Transverse colon (tissue), 4 donors: ENCODE results near the gene ARHGEF7. TPM values are rescaled to one million over a fixed set of nuclear protein-coding genes. Genes with fewer than 3 reads are reported as not detected.

Experiments
- DNase-seq: peaks from one replicate; pipeline ENCODE4 v3.0.0-alpha.2; 2019
- H3K27ac ChIP-seq, 4 donors: fragments of 200-600 bp; sonication (generic); 2 replicates each; pipeline ENCODE4 v1.5.1; 2016 to 2018; ENCODE audit warnings: inconsistent platforms in 4 of 4
- H3K27me3 ChIP-seq: fragments of 200-600 bp; sonication (generic); 2 replicates; pipeline ENCODE4 v1.5.1; 2017; ENCODE audit warnings: inconsistent platforms
- H3K36me3 ChIP-seq, 4 donors: fragments of 200-600 bp; sonication (generic); 2 replicates each; pipeline ENCODE4 v1.5.1; 2017 to 2019; ENCODE audit warnings: inconsistent platforms in 4 of 4
- H3K4me1 ChIP-seq, 4 donors: fragments of 200-600 bp; sonication (generic); 2 replicates each; pipeline ENCODE4 v1.5.1; 2017 to 2020; ENCODE audit warnings: inconsistent platforms in 4 of 4
- H3K4me3 ChIP-seq, 4 donors: fragments of 200-600 bp; sonication (generic); 1 replicate in 1 of 4; 2 replicates in 3 of 4; pipeline versions ENCODE4 v1.5.1 to v1.6.1; 2017 to 2019; ENCODE audit warnings: inconsistent platforms in 4 of 4
- H3K9me3 ChIP-seq, 2 donors: fragments of 200-600 bp; sonication (generic); 2 replicates each; pipeline ENCODE4 v1.5.1; 2017 to 2019; ENCODE audit warnings: inconsistent platforms in 2 of 2
- CTCF ChIP-seq, 5 experiments: fragments of 200-600 bp in 3 of 5; fragments of 450-650 bp in 2 of 5; sonication (generic) in 3 of 5; IDR thresholded peaks; 1 replicate in 2 of 5; 2 replicates in 3 of 5; pipeline ENCODE4 v1.5.1; 2016 to 2017; ENCODE audit warnings: antibody characterized with exemption in 5 of 5, inconsistent platforms in 3 of 5, mild to moderate bottlenecking in 2 of 5, moderate library complexity in 1 of 5
- EP300 ChIP-seq: sonication (generic); formaldehyde crosslinking; IDR thresholded peaks from one replicate; pipeline ENCODE4 v1.6.1; 2017; ENCODE audit warnings: antibody characterized with exemption, low read depth
- POLR2A ChIP-seq: fragments of 450-650 bp; IDR thresholded peaks from one replicate; pipeline ENCODE4 v1.6.1; 2016; ENCODE audit warnings: antibody characterized with exemption, mild to moderate bottlenecking, moderate library complexity
- POLR2AphosphoS5 ChIP-seq, 3 donors: sonication (generic); formaldehyde crosslinking; IDR thresholded peaks; one replicate each; pipeline ENCODE4 v1.6.1; 2016; ENCODE audit warnings: antibody characterized with exemption in 3 of 3
- WGBS, 2 donors: methylation state at CpG; one replicate each; pipeline ENCODE4 v1.1.5; 2018; ENCODE audit warnings: low coverage in 1 of 2; 5-methylcytosine and 5-hydroxymethylcytosine counted together
- in situ Hi-C, 4 donors: fragments of 200-750 bp; cut with MboI; loops; one replicate each; pipeline versions ENCODE4 v1.15.0 to v1.15.1; 2017; ENCODE audit warnings: low sequenced_read_pairs in 3 of 4, low pct_ligation_motif_present in 1 of 4, low pct_unique_long_range_greater_than_20kb in 1 of 4
- intact Hi-C: fragments of 100-400 bp; cut with DNase I; formaldehyde crosslinking; loops from one replicate; pipeline ENCODE4 v1.15.1; 2023; ENCODE audit warnings: low total_unique reads
- total RNA-seq, 4 donors: library from RNA; depleted of rRNA; stranded (reverse); fragments of >200 nt; gene quantifications; one replicate each; pipeline ENCODE4 v1.1.0, GENCODE V29; 2016

Gene ARHGEF7
- total RNA-seq, 4 donors from 2014 or later = 62.3 to 104 (median 75.6) TPM

- in situ Hi-C loops = loop anchor here in 1 of 4 donors (25.0 kb wide), 1 partner anchor 321 kb away; the partner anchor contains the start of gene ANKRD10
- 30 to 33% methylated on average over 1 of the region's 1 CpG for WGBS, 2 donors
- Histone ChIP-seq H3K4me1 (peaks cover 0 to 4% (median 2%) of the 10 kb centered on the region in 4 donors), H3K27me3 (no peaks in the 10 kb centered on the region), H3K9me3 (no peaks in the 10 kb centered on the region), H3K4me3 (no peak overlapping the region), H3K36me3 (peaks cover 0 to 9% (median 5%) of the 10 kb centered on the region in 4 donors), H3K27ac (no peak overlapping the region)
- no peak for DNase-seq
- intact Hi-C loops = no loop called here
- TF ChIP-seq POLR2A (no peak), POLR2AphosphoS5 (IDR thresholded peaks at IDR 0.05) (no peak), CTCF (IDR thresholded peaks at IDR 0.05) (no peak), EP300 (no peak)
Observed at GRCh38 chr13:111233080-111233479, 118.0 kb downstream of the ARHGEF7 start.

- H3K36me3 ChIP-seq = peaks cover 0 to 16% (median 5%) of the 10 kb centered on the region in 4 donors
- TF ChIP-seq CTCF (IDR thresholded peaks at IDR 0.05) (no peak), EP300 (no peak), POLR2AphosphoS5 (IDR thresholded peaks at IDR 0.05) (no peak), POLR2A (no peak)
- no peaks in the 10 kb centered on the region for H3K9me3 ChIP-seq
- H3K4me3 ChIP-seq = no peak overlapping the region
- H3K4me1 ChIP-seq = no peaks in the 10 kb centered on the region
- no peaks in the 10 kb centered on the region for H3K27me3 ChIP-seq
- DNase-seq = no peak
- in situ Hi-C loops = loop anchor here in 1 of 4 donors (25.0 kb wide), 1 partner anchor 328 kb away; the partner anchor contains the start of gene ANKRD10
- no peak overlapping the region for H3K27ac ChIP-seq
- 74 to 87% methylated on average over 6 to 15 of the region's 15 CpGs for WGBS, 2 donors
- intact Hi-C loops = no loop called here
Observed at GRCh38 chr13:111239764-111240670, 124.9 kb downstream of the ARHGEF7 start.

- no peaks in the 10 kb centered on the region for H3K27me3 ChIP-seq
- no peaks in the 10 kb centered on the region for H3K9me3 ChIP-seq
- no peak overlapping the region for H3K27ac ChIP-seq
- peaks cover 0 to 17% (median 5%) of the 10 kb centered on the region in 4 donors for H3K36me3 ChIP-seq
- DNase-seq = no peak
- intact Hi-C loops (no loop called here), in situ Hi-C loops (loop anchor here in 1 of 4 donors (25.0 kb wide), 1 partner anchor 329 kb away; the partner anchor contains the start of gene ANKRD10)
- no peak overlapping the region for H3K4me3 ChIP-seq
- no peaks in the 10 kb centered on the region for H3K4me1 ChIP-seq
- TF ChIP-seq CTCF (IDR thresholded peaks at IDR 0.05) (no peak), EP300 (no peak), POLR2AphosphoS5 (IDR thresholded peaks at IDR 0.05) (no peak), POLR2A (no peak)
- 89 to 92% methylated on average over 9 to 16 of the region's 16 CpGs for WGBS, 2 donors
Observed at GRCh38 chr13:111241006-111241755, 126.1 kb downstream of the ARHGEF7 start.

- Histone ChIP-seq H3K9me3 (no peaks in the 10 kb centered on the region), H3K27ac (no peak overlapping the region), H3K4me1 (no peaks in the 10 kb centered on the region), H3K4me3 (no peak overlapping the region), H3K27me3 (no peaks in the 10 kb centered on the region), H3K36me3 (peaks cover 0 to 17% (median 7%) of the 10 kb centered on the region in 4 donors)
- in situ Hi-C loops = loop anchor here in 1 of 4 donors (25.0 kb wide), 1 partner anchor 330 kb away; the partner anchor contains the start of gene ANKRD10
- TF ChIP-seq POLR2A (no peak), POLR2AphosphoS5 (IDR thresholded peaks at IDR 0.05) (no peak), EP300 (no peak), CTCF (IDR thresholded peaks at IDR 0.05) (no peak)
- intact Hi-C loops = no loop called here
- DNase-seq = no peak
- WGBS, 2 donors = 90 to 93% methylated on average over 6 to 11 of the region's 11 CpGs
Observed at GRCh38 chr13:111241862-111242261, 126.8 kb downstream of the ARHGEF7 start.
